Measurements from ENCODE around the gene MRPS9.

The MRPS9 gene

GRCh38 chr2:105078906-105079495 is 41.1 kb downstream of the MRPS9 start:
- DNase-seq (ENCODE audit: low read depth in 2 of 2) = no peak

- DNase-seq (ENCODE audit: low read depth in 2 of 2) = no peak
Observed at GRCh38 chr2:105080461-105080860, 42.6 kb downstream of the MRPS9 start.

GRCh38 chr2:105081006-105081601 is 43.2 kb downstream of the MRPS9 start:
- no peak for DNase-seq (ENCODE audit: low read depth in 2 of 2)

GRCh38 chr2:105082107-105082506 is 44.2 kb downstream of the MRPS9 start:
- DNase-seq (ENCODE audit: low read depth in 2 of 2) = no peak

- no peak for DNase-seq (ENCODE audit: low read depth in 2 of 2)
Observed at GRCh38 chr2:105085525-105085924, 47.7 kb downstream of the MRPS9 start.

GRCh38 chr2:105087273-105087672 is 49.4 kb downstream of the MRPS9 start:
- no peak for DNase-seq (ENCODE audit: low read depth in 2 of 2)

GRCh38 chr2:105090091-105090490 is 52.2 kb downstream of the MRPS9 start:
- DNase-seq (ENCODE audit: low read depth in 2 of 2) = no peak

GRCh38 chr2:105092797-105093196 is 54.9 kb downstream of the MRPS9 start:
- DNase-seq (ENCODE audit: low read depth in 2 of 2) = no peak

- DNase-seq (ENCODE audit: low read depth in 2 of 2) = no peak
Observed at GRCh38 chr2:105099153-105099552, 61.3 kb downstream of the MRPS9 start.

- no peak for DNase-seq (ENCODE audit: low read depth in 2 of 2)
Observed at GRCh38 chr2:105100046-105100840, 62.4 kb downstream of the MRPS9 start.

GRCh38 chr2:105102001-105102400 is 64.1 kb downstream of the MRPS9 start:
- no peak for DNase-seq (ENCODE audit: low read depth in 2 of 2)

- no peak for DNase-seq (ENCODE audit: low read depth in 2 of 2)
Observed at GRCh38 chr2:105102963-105103421, 65.1 kb downstream of the MRPS9 start.

GRCh38 chr2:105103481-105103880 is 65.6 kb downstream of the MRPS9 start:
- no peak for DNase-seq (ENCODE audit: low read depth in 2 of 2)

- DNase-seq (ENCODE audit: low read depth in 2 of 2) = no peak
Observed at GRCh38 chr2:105104208-105104731, 66.4 kb downstream of the MRPS9 start.

GRCh38 chr2:105110295-105110829 is 72.5 kb downstream of the MRPS9 start:
- DNase-seq (ENCODE audit: low read depth in 2 of 2) = no peak

GRCh38 chr2:105111365-105112150 is 73.7 kb downstream of the MRPS9 start:
- DNase-seq (ENCODE audit: low read depth in 2 of 2) = no peak

GRCh38 chr2:105112345-105112744 is 74.5 kb downstream of the MRPS9 start:
- no peak for DNase-seq (ENCODE audit: low read depth in 2 of 2)

GRCh38 chr2:105113616-105114291 is 75.9 kb downstream of the MRPS9 start:
- DNase-seq (ENCODE audit: low read depth in 2 of 2) = no peak

- DNase-seq (ENCODE audit: low read depth in 2 of 2) = no peak
Observed at GRCh38 chr2:105114551-105114950, 76.7 kb downstream of the MRPS9 start.

- no peak for DNase-seq (ENCODE audit: low read depth in 2 of 2)
Observed at GRCh38 chr2:105116348-105116747, 78.5 kb downstream of the MRPS9 start.

- no peak for DNase-seq (ENCODE audit: low read depth in 2 of 2)
Observed at GRCh38 chr2:105117565-105117964, 79.7 kb downstream of the MRPS9 start.

Measured in stimulated activated CD8-positive, alpha-beta memory T cell treated with anti-CD3 and anti-CD28 coated beads, Interleukin-15, amount 100 ng/mL, for 4 hours (primary cell).